Nephron progenitor cell (in vitro differentiated cells): Measurements from ENCODE around the gene EGR1.

Experiments used
- DNase-seq: peaks from one replicate; pipeline ENCODE4 v3.0.0; 2021
- H3K27ac Mint-ChIP-seq: 2 replicates; pipeline ENCODE4 v1.8.0; 2021; ENCODE audit warnings: mild to moderate bottlenecking, moderate library complexity, mixed read lengths
- H3K27me3 Mint-ChIP-seq: 2 replicates; pipeline ENCODE4 v1.8.0; 2021; ENCODE audit warnings: mild to moderate bottlenecking, low read depth, mixed read lengths; ENCODE audit not compliant: poor library complexity
- H3K36me3 Mint-ChIP-seq: 2 replicates; pipeline ENCODE4 v1.8.0; 2021; ENCODE audit warnings: low read depth, mixed read lengths
- H3K4me1 Mint-ChIP-seq: 2 replicates; pipeline ENCODE4 v1.8.0; 2021; ENCODE audit warnings: mixed read lengths
- H3K4me3 Mint-ChIP-seq: 2 replicates; pipeline ENCODE4 v1.8.0; 2021; ENCODE audit warnings: mild to moderate bottlenecking, moderate library complexity, mixed read lengths
- H3K9me3 Mint-ChIP-seq: 2 replicates; pipeline ENCODE4 v1.8.0; 2021; ENCODE audit warnings: mild to moderate bottlenecking, moderate library complexity, mixed read lengths
- CTCF ChIP-seq: fragments of 200-600 bp; sonication (generic); IDR thresholded peaks from 2 replicates; pipeline ENCODE4 v1.5.0; 2021; ENCODE audit warnings: antibody characterized with exemption

Gene EGR1

DNA sequence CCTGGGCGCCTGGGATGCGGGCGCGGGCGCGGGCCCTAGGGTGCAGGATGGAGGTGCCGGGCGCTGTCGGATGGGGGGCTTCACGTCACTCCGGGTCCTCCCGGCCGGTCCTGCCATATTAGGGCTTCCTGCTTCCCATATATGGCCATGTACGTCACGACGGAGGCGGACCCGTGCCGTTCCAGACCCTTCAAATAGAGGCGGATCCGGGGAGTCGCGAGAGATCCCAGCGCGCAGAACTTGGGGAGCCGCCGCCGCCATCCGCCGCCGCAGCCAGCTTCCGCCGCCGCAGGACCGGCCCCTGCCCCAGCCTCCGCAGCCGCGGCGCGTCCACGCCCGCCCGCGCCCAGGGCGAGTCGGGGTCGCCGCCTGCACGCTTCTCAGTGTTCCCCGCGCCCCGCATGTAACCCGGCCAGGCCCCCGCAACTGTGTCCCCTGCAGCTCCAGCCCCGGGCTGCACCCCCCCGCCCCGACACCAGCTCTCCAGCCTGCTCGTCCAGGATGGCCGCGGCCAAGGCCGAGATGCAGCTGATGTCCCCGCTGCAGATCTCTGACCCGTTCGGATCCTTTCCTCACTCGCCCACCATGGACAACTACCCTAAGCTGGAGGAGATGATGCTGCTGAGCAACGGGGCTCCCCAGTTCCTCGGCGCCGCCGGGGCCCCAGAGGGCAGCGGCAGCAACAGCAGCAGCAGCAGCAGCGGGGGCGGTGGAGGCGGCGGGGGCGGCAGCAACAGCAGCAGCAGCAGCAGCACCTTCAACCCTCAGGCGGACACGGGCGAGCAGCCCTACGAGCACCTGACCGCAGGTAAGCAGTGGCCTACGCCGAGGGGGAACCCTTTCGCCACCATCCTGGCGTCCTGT is at the start of gene EGR1:
EGR1 (plus strand) TSS at position 219 of the 864 bp plus-strand sequence; CDS start at position 502, 283 bp downstream.
- Mint-ChIP-seq H3K4me3 (peak within 1 kb of the TSS; percentile 86), H3K9me3 (no peaks in the 10 kb centered on the region), H3K27me3 (peaks cover 28% of the 10 kb centered on the region), H3K36me3 (peaks cover 24% of the 10 kb centered on the region), H3K27ac (peak within 1 kb of the TSS; percentile 92), H3K4me1 (peaks cover 48% of the 10 kb centered on the region)
- no peak for TF ChIP-seq CTCF
- peak; percentile 95 for DNase-seq

GRCh38 chr5:138418444-138418843 is 46.8 kb upstream of the EGR1 start:
- DNase-seq = no peak
- Mint-ChIP-seq H3K27me3 (no peaks in the 10 kb centered on the region), H3K36me3 (peaks cover 79% of the 10 kb centered on the region), H3K4me3 (no peak overlapping the region), H3K27ac (no peak overlapping the region), H3K4me1 (no peaks in the 10 kb centered on the region), H3K9me3 (no peaks in the 10 kb centered on the region)
- TF ChIP-seq CTCF = no peak

GRCh38 chr5:138425079-138425478 is 40.2 kb upstream of the EGR1 start:
- DNase-seq = no peak
- Mint-ChIP-seq H3K9me3 (no peaks in the 10 kb centered on the region), H3K4me1 (no peaks in the 10 kb centered on the region), H3K4me3 (no peak overlapping the region), H3K27ac (peak overlapping the region; percentile 21), H3K36me3 (peaks cover 86% of the 10 kb centered on the region), H3K27me3 (no peaks in the 10 kb centered on the region)
- TF ChIP-seq CTCF = no peak

DNA sequence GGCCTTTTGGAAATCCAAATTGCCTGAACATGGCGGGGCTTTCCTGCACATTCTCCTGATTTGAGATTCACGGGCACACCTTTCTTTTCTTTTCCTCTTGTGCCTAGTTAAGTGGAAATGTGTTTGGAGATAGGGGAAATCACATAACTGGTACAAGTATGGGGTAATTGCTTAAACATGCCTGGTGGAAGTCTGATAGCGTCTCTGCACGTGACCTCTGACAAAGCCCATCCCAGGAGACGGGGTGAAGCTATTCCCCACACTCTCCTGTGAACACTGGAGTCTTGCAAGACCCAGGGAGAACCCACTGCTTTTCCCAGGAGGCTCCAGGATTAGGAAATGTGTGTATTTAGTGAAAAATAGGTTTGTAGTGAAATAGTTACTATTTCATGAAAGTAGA is 29.3 kb upstream of the EGR1 start:
- TF ChIP-seq CTCF = no peak
- H3K27me3 Mint-ChIP-seq = peaks cover 3% of the 10 kb centered on the region
- peaks cover 35% of the 10 kb centered on the region for H3K4me1 Mint-ChIP-seq
- DNase-seq = no peak
- no peak overlapping the region for H3K27ac Mint-ChIP-seq
- H3K36me3 Mint-ChIP-seq = peaks cover 50% of the 10 kb centered on the region
- H3K9me3 Mint-ChIP-seq = no peaks in the 10 kb centered on the region
- H3K4me3 Mint-ChIP-seq = no peak overlapping the region

- no peak for TF ChIP-seq CTCF
- Mint-ChIP-seq H3K4me1 (peaks cover 40% of the 10 kb centered on the region), H3K4me3 (peak overlapping the region; percentile 87), H3K27me3 (no peaks in the 10 kb centered on the region), H3K27ac (peak overlapping the region; percentile 77), H3K36me3 (peaks cover 33% of the 10 kb centered on the region), H3K9me3 (no peaks in the 10 kb centered on the region)
- no peak for DNase-seq
These were observed 27.1 kb upstream of the EGR1 start for GRCh38 chr5:138438003-138438723.
